Motor neuron (in vitro differentiated cells): ENCODE data around the gene DDX51. TPM values are rescaled to one million over a fixed set of nuclear protein-coding genes. Genes with fewer than 3 reads are reported as not detected.
"Not testable (repeated sequence)": the region's sequence is repeated elsewhere in the genome, so short reads cannot be mapped to it uniquely, and the experiment has no call there.

Experiments used
- ATAC-seq, 8 experiments: fragments of 200-7000 bp; cut with Tn5 transposase; replicated peaks in 6 of 8; 2 replicates each; pipeline ENCODE4 v1.8.0; 2021; ENCODE audit warnings: mild to moderate bottlenecking in 8 of 8, moderate library complexity in 8 of 8
- H3K27ac ChIP-seq, 2 donors: fragments of 250-450 bp; sonication (Bioruptor Pico); 2 replicates each; pipeline ENCODE4 v1.9.0; 2021; ENCODE audit warnings: antibody characterized with exemption in 2 of 2, mild to moderate bottlenecking in 2 of 2, moderate library complexity in 1 of 2
- H3K4me1 ChIP-seq, 2 donors: fragments of 250-450 bp; sonication (Bioruptor Pico); replicated peaks in 1 of 2; 2 replicates each; pipeline ENCODE4 v1.6.1; 2021; ENCODE audit warnings: antibody characterized with exemption in 2 of 2, mild to moderate bottlenecking in 2 of 2, moderate library complexity in 1 of 2
- H3K4me3 ChIP-seq, 5 donors: fragments of 250-450 bp; sonication (Bioruptor Pico); 2 replicates each; pipeline ENCODE4 v1.9.0; 2021; ENCODE audit warnings: antibody characterized with exemption in 5 of 5, mild to moderate bottlenecking in 5 of 5, moderate library complexity in 4 of 5
- WGBS, 10 experiments: fragments of 450-650 bp; shearing (Covaris generic); methylation state at CpG; one replicate each; pipeline ENCODE4 v1.0.0; 2022; 5-methylcytosine and 5-hydroxymethylcytosine counted together
- in situ Hi-C, 9 experiments: fragments of 400-800 bp; cut with MboI; loops; one replicate each; pipeline ENCODE4 v1.15.0; 2021; ENCODE audit warnings: low sequenced_read_pairs in 9 of 9, low pct_unique_long_range_greater_than_20kb in 2 of 9; ENCODE audit not compliant: unreplicated experiment in 9 of 9
- total RNA-seq, 8 experiments: library from RNA; unstranded; fragments of 300-600 nt; gene quantifications; 2 replicates each; pipeline versions ENCODE4 v1.2.3 to v1.2.4, GENCODE V29; 2022

Gene DDX51
- total RNA-seq, 8 experiments from 2014 or later, result 4.5 to 27.4 (median 12.7) TPM

- 40 to 100% (median 78%) methylated on average over 1 to 6 of the region's 7 CpGs; no CpG with 5 or more reads in 5 of the 10 experiments for WGBS, 10 experiments
- Histone ChIP-seq H3K27ac (no peak overlapping the region), H3K4me3 (peak overlapping the region; percentile 71 to 99 (median 96)), H3K4me1 (peaks cover 11% of the 10 kb centered on the region in 2 donors)
- no peak for ATAC-seq
- in situ Hi-C loops, result no loop called here
Measured at GRCh38 chr12:132145334-132145733, 1.2 kb upstream of the DDX51 start.

GRCh38 chr12:132144810-132145168, 670 bp upstream of the DDX51 start:
- H3K4me3 ChIP-seq, result peak overlapping the region; percentile 71 to 99 (median 96)
- ATAC-seq, result peak in 6 of 8 experiments; percentile 2 to 10 (median 6)
- in situ Hi-C loops, result no loop called here
- WGBS, 10 experiments, result 0% methylated on average over 2 to 6 of the region's 17 CpGs; no CpG with 5 or more reads in 7 of the 10 experiments
- peaks cover 11% of the 10 kb centered on the region in 2 donors for H3K4me1 ChIP-seq
- peak overlapping the region; percentile 82 to 93 for H3K27ac ChIP-seq

- 0 to 20% (median 1%) methylated on average over 4 to 15 of the region's 82 CpGs; no CpG with 5 or more reads in 5 of the 10 experiments for WGBS, 10 experiments
- peaks cover 11% of the 10 kb centered on the region in 2 donors for H3K4me1 ChIP-seq
- peak; percentile 49 to 61 (median 52) for ATAC-seq
- peak overlapping the region; percentile 63 to 93 for H3K27ac ChIP-seq
- H3K4me3 ChIP-seq, result peak overlapping the region; percentile 71 to 99 (median 96)
- in situ Hi-C loops, result no loop called here
Measured at GRCh38 chr12:132143336-132144071, 615 bp downstream of the DDX51 start.

GRCh38 chr12:132142679-132143335, 1.3 kb downstream of the DDX51 start:
- in situ Hi-C loops, result no loop called here
- Histone ChIP-seq H3K27ac (no peak overlapping the region), H3K4me1 (peaks cover 11% of the 10 kb centered on the region in 2 donors), H3K4me3 (peak overlapping the region; percentile 71 to 99 (median 96))
- no peak for ATAC-seq
- WGBS, 10 experiments, result 58 to 100% (median 70%) methylated on average over 1 to 11 of the region's 24 CpGs; no CpG with 5 or more reads in 4 of the 10 experiments

GRCh38 chr12:132141976-132142678, 2.0 kb downstream of the DDX51 start:
- in situ Hi-C loops, result no loop called here
- peak overlapping the region in 1 of 5 donors; percentile 99 for H3K4me3 ChIP-seq
- peaks cover 11% of the 10 kb centered on the region in 2 donors for H3K4me1 ChIP-seq
- H3K27ac ChIP-seq, result no peak overlapping the region
- WGBS, 10 experiments, result 84 to 100% (median 100%) methylated on average over 2 to 7 of the region's 22 CpGs; no CpG with 5 or more reads in 3 of the 10 experiments
- ATAC-seq, result no peak

- H3K4me1 ChIP-seq, result peaks cover 11% of the 10 kb centered on the region in 2 donors
- WGBS, 10 experiments, result 88 to 100% (median 100%) methylated on average over 1 to 5 of the region's 38 CpGs; no CpG with 5 or more reads in 4 of the 10 experiments
- in situ Hi-C loops, result no loop called here
- no peak for ATAC-seq
- H3K4me3 ChIP-seq, result no peak overlapping the region
- H3K27ac ChIP-seq, result no peak overlapping the region
Measured at GRCh38 chr12:132140918-132141841, 2.9 kb downstream of the DDX51 start.

- Histone ChIP-seq H3K27ac (no peak overlapping the region), H3K4me1 (peaks cover 10% of the 10 kb centered on the region in 2 donors), H3K4me3 (no peak overlapping the region)
- WGBS, 10 experiments, result 82 to 85% methylated on average over 2 to 4 of the region's 15 CpGs; no CpG with 5 or more reads in 8 of the 10 experiments
- in situ Hi-C loops, result no loop called here
- no peak for ATAC-seq
Measured at GRCh38 chr12:132140501-132140900, 3.6 kb downstream of the DDX51 start.

GRCh38 chr12:132139912-132140311, 4.2 kb downstream of the DDX51 start:
- in situ Hi-C loops, result no loop called here
- ATAC-seq, result no peak
- WGBS, 10 experiments, result 93 to 100% (median 99%) methylated on average over 1 to 7 of the region's 27 CpGs; no CpG with 5 or more reads in 6 of the 10 experiments
- Histone ChIP-seq H3K4me3 (no peak overlapping the region), H3K4me1 (peaks cover 6% of the 10 kb centered on the region in 2 donors), H3K27ac (no peak overlapping the region)

GRCh38 chr12:132138941-132139871, 4.9 kb downstream of the DDX51 start:
- no peak for ATAC-seq
- WGBS, 10 experiments, result 67 to 100% (median 98%) methylated on average over 1 to 16 of the region's 34 CpGs; no CpG with 5 or more reads in 2 of the 10 experiments
- in situ Hi-C loops, result no loop called here

GRCh38 chr12:132137483-132138125, 6.5 kb downstream of the DDX51 start:
- peak in 3 of 8 experiments; percentile 4 to 14 (median 9) for ATAC-seq
- in situ Hi-C loops, result no loop called here
- no peak overlapping the region for H3K4me3 ChIP-seq
- WGBS, 10 experiments, result 75 to 100% (median 80%) methylated on average over 1 to 8 of the region's 13 CpGs; no CpG with 5 or more reads in 5 of the 10 experiments
- no peak overlapping the region for H3K27ac ChIP-seq
- peaks cover 0 to under 1% of the 10 kb centered on the region in 2 donors for H3K4me1 ChIP-seq

More at GRCh38 chr12:132138941-132139871, 4.9 kb downstream of the DDX51 start:
- Histone ChIP-seq H3K4me3 (no peak overlapping the region), H3K4me1 (peaks cover 6% of the 10 kb centered on the region in 2 donors), H3K27ac (no peak overlapping the region)

- H3K4me1 ChIP-seq, in situ Hi-C loops, H3K27ac ChIP-seq, H3K4me3 ChIP-seq, ATAC-seq: not testable (repeated sequence)
- WGBS, 10 experiments, result 67 to 100% (median 80%) methylated on average over 1 to 2 of the region's 21 CpGs; no CpG with 5 or more reads in 7 of the 10 experiments
Measured at GRCh38 chr12:132136226-132136625, 7.9 kb downstream of the DDX51 start.
